SJSA1 (cell line): Measurements from ENCODE around the gene YAP1. TPM values are rescaled to one million over a fixed set of nuclear protein-coding genes. Genes with fewer than 3 reads are reported as not detected.

Experiments used
- DNase-seq, 2 experiments: peaks; one replicate each; pipeline ENCODE4 v3.0.0-alpha.2; 2015 to 2020; ENCODE audit warnings: low spot score in 2 of 2, low read depth in 1 of 2
- H3K27ac ChIP-seq: fragments of 250-450 bp; sonication (Bioruptor Pico); 2 replicates; pipeline ENCODE4 v1.5.1; 2020; ENCODE audit warnings: mild to moderate bottlenecking, moderate library complexity
- H3K27me3 ChIP-seq: fragments of 250-450 bp; sonication (Bioruptor Pico); replicated peaks from 2 replicates; pipeline ENCODE4 v1.5.1; 2020; ENCODE audit warnings: mild to moderate bottlenecking, moderate library complexity
- H3K36me3 ChIP-seq: fragments of 250-450 bp; sonication (Bioruptor Pico); 2 replicates; pipeline ENCODE4 v1.5.1; 2020; ENCODE audit warnings: mild to moderate bottlenecking
- H3K4me1 ChIP-seq: fragments of 250-450 bp; sonication (Bioruptor Pico); replicated peaks from 2 replicates; pipeline ENCODE4 v1.6.1; 2021; ENCODE audit warnings: mild to moderate bottlenecking
- H3K4me3 ChIP-seq: fragments of 250-450 bp; sonication (Bioruptor Pico); 2 replicates; pipeline ENCODE4 v1.5.1; 2020; ENCODE audit warnings: mild to moderate bottlenecking
- H3K9me3 ChIP-seq: fragments of 250-450 bp; sonication (Bioruptor Pico); replicated peaks from 2 replicates; pipeline ENCODE4 v1.5.1; 2020; ENCODE audit warnings: mild to moderate bottlenecking
- total RNA-seq: library from RNA; depleted of rRNA; stranded (reverse); fragments of >200 nt; shearing (Covaris generic); gene quantifications from 2 replicates; pipeline ENCODE4 v1.2.3, GENCODE V29; 2014

The YAP1 gene
- total RNA-seq, 1 experiment from 2014 or later: 38.1 TPM

DNA sequence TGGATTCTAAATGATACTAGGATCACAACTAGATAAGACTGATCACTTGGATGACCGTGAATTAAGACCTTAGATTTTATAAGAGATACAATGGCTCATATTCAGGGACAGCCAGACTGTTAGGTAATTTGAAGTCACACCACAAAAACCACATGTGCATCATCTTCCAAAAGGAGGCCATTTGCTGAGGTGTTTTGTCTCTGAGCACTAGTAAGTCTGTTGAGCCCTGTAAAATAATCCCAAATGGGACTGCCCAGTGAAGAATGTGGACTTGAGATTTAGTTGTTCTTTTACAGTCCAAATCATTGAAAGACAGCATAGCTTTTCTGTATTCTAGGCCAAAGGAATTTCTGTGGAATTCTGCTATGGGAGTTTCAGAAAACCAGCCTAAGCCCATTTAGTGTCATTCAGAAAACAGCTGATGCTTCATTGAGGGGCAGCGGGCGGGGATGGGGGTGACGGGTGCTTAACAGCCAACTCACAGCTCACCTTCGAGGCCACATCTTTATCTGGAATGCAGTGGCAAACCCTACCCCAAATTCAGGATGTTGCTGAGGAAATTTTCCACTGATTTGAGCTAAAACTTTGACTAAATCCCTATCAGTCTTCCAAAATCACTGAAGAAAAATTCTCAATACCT, 127.0 kb downstream of the YAP1 start:
- peaks cover 3% of the 10 kb centered on the region; the same call in 1 of the 2 replicates for H3K36me3 ChIP-seq
- H3K27ac ChIP-seq: no peak overlapping the region
- no peaks in the 10 kb centered on the region for H3K9me3 ChIP-seq
- DNase-seq: no peak
- no peak overlapping the region for H3K4me3 ChIP-seq
- H3K27me3 ChIP-seq: no peaks in the 10 kb centered on the region
- H3K4me1 ChIP-seq: no peaks in the 10 kb centered on the region

DNA sequence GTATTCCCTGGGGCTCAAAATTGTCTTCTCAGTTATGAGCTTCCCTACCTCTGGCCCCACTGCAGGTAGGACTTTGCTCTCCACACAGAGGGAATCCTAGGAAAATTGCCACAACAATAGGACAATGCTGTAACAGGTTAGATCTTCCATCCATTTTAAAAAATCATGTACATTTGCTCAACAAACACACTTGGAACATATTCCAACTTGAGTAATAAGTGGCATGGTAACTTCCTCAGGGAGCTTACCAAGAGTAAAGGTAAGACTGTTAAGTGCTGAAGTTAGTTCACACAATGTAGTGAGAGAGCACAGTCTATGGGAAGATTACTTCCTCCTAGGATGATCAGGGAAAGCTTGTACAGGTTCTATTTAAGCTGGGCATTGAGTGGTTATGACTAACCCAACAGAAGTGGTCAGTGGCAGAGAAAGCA, 128.2 kb downstream of the YAP1 start:
- Histone ChIP-seq H3K4me1 (no peaks in the 10 kb centered on the region), H3K9me3 (no peaks in the 10 kb centered on the region), H3K27ac (no peak overlapping the region), H3K4me3 (no peak overlapping the region), H3K27me3 (no peaks in the 10 kb centered on the region), H3K36me3 (peaks cover 3% of the 10 kb centered on the region; the same call in 1 of the 2 replicates)
- DNase-seq: no peak

DNA sequence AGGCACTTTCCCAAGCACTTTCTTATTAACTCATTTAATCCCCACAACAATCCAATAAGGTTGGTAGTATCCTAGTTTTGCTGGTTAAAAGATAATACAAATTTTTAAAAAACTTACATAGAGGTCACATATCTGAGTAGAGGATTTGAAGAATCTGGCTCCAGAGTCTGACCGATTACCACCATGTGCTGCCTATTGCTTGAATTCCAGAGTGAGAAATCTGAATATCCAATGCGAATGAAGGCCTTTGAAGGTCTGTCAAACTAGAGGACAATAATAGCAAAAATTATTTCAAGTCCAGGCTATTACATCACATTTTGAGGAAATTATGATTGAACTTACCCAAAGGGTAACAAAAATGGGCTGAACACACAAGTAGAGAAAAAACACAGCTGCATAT, 129.2 kb downstream of the YAP1 start:
- Histone ChIP-seq H3K4me3 (no peak overlapping the region), H3K9me3 (no peaks in the 10 kb centered on the region), H3K27ac (no peak overlapping the region), H3K4me1 (no peaks in the 10 kb centered on the region), H3K36me3 (no peaks in the 10 kb centered on the region), H3K27me3 (no peaks in the 10 kb centered on the region)
- DNase-seq: no peak

DNA sequence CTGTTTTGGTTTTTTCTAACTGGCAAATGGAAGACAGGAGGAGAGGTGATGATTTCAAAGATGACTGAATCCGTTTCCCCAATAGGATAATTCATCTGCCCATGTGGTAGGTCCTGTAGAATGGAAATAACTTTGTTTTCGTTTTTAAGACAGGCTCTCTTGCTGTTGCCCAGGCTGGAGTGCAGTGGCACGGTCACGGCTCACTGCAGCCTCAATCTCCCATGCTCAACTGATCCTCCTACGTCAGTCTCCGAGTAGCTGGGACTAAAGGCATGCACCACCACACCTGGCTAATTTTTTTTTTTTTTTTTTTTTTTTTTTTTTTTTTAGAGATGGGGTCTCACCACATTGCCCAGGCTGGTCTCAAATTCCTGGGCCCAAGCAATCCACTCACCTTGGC, 129.7 kb downstream of the YAP1 start:
- Histone ChIP-seq H3K27ac (no peak overlapping the region), H3K36me3 (no peaks in the 10 kb centered on the region), H3K4me1 (no peaks in the 10 kb centered on the region)

DNA sequence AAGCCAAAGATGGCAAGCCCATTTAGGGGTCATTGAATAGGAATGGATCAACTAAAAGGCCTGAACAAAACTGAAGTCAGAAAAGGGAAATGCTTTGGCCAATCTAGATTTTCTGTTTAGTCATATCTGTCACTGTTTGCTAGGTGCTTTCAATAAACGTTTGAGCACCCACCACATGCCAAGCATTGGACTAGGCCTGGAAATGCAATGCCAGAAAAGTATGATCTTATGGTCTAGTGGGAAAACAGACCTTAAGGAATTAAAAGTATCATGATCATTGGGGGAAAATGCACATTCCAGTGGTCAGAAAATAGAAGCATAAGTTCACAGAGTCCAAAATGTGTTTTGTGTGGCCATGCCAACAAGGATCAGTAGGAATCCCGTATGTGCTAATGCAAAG, 130.3 kb downstream of the YAP1 start:
- H3K27ac ChIP-seq: no peak overlapping the region
- no peaks in the 10 kb centered on the region for H3K4me1 ChIP-seq
- no peak overlapping the region for H3K4me3 ChIP-seq
- H3K27me3 ChIP-seq: no peaks in the 10 kb centered on the region
- no peaks in the 10 kb centered on the region for H3K36me3 ChIP-seq
- DNase-seq: no peak
- no peaks in the 10 kb centered on the region for H3K9me3 ChIP-seq

More for the DNA sequence above, 129.7 kb downstream of the YAP1 start:
- Histone ChIP-seq H3K9me3 (no peaks in the 10 kb centered on the region), H3K27me3 (no peaks in the 10 kb centered on the region), H3K4me3 (no peak overlapping the region)
- DNase-seq: no peak

DNA sequence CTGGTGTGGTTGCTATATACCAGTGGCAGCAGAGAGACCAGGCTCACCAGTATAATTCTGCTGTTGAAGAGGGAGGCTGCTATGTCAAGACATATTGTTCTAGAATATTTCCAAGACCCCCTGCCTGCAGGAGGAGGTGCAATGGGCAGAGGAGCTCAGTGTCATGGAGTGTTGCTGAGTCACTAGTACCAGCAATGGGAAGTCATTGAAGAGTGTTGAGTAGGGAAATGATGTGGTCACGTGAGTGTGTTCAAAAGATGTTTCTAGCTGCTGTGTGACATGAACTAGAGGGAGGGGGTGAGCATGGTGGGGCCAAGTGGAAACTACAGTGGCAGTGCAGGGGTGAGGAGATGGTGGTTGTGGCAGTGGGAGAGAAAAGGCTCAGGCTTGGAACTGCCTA, 130.8 kb downstream of the YAP1 start:
- no peak overlapping the region for H3K4me3 ChIP-seq
- no peak overlapping the region for H3K27ac ChIP-seq
- H3K9me3 ChIP-seq: no peaks in the 10 kb centered on the region
- no peaks in the 10 kb centered on the region for H3K4me1 ChIP-seq
- no peaks in the 10 kb centered on the region for H3K27me3 ChIP-seq
- no peaks in the 10 kb centered on the region for H3K36me3 ChIP-seq
- no peak for DNase-seq

DNA sequence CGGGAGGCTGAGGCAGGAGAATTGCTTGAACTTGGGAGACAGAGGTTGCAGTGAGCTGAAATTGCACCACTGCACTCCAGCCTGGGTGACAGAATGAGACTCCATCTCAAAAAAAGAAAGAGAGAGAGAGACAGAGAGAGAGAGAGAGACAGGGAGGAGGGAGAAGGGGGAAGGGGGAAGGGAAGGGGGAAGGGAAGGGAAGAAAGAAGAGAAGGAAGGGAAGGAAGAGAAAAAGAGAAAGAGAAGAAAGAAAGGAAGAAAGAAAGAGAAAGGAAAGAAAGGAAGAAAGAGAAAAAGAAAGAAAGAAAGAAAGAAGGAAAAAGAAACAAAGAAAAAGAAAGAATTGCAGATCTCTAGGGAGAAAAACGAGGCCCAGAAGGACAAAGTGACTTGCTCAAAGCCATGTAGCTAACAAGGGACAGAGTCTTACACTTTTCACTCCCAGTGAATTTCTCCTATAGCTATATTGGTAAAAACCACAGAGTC, 133.2 kb downstream of the YAP1 start:
- Histone ChIP-seq H3K4me1 (no peaks in the 10 kb centered on the region), H3K27ac (no peak overlapping the region), H3K36me3 (no peaks in the 10 kb centered on the region), H3K9me3 (no peaks in the 10 kb centered on the region), H3K27me3 (no peaks in the 10 kb centered on the region), H3K4me3 (no peak overlapping the region)
- DNase-seq: no peak

DNA sequence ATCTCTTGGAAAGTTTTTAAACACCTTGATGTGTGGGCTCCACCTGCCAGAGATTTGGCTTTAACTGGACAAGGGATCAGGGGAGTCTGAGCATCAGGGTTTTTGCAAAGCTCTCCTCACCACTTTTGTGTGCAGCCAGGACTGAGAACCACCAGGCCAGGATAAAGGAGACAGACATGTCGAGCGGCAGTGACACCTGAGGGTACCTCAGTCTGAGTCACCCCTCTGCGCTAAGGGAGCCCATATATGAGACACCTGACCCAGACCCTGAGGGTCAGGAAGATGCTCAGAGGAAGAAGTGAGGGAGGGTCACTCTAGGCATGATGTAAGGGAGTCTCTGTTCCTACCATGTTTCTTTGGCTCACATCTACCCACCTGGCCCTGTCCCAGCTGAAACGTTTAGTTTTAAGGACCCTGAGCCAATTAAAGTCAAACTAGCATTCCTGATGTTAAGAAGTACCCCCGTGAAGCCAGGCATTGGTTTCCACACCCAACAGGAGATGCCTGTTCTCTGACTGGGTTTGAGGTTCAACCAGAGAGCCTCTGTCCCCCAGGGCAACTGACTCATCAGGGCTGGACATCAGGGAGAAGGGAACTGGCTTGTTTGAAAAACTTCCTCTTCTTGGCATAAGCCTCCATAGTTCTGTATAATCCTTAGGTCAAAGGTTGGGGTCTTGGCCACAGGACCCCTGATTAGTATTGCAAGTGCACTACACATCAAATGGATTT, 134.6 kb downstream of the YAP1 start:
- Histone ChIP-seq H3K4me3 (no peak overlapping the region), H3K27ac (no peak overlapping the region), H3K9me3 (no peaks in the 10 kb centered on the region), H3K4me1 (no peaks in the 10 kb centered on the region), H3K27me3 (no peaks in the 10 kb centered on the region), H3K36me3 (no peaks in the 10 kb centered on the region)
- DNase-seq: peak in 1 of 2 experiments; percentile 42

DNA sequence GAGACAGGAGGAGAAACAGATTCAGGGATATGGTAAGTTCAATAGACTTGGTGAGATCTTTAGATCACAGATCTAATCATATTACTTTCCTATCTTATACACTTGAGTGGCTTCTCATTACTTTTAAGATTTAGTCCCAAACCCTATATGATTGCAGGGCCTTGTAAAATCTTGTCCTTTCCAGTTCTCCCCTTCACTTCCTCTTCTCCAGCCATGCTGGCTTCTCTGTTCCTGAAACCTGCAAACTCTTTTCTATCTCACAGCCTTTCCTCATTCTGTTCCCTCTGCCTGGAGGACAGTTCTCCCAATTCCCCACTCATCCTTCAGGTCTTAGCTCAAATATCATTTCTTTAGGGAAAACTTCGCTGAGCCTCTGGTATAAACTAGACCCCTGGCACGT, 141.2 kb downstream of the YAP1 start:
- Histone ChIP-seq H3K27ac (no peak overlapping the region), H3K27me3 (no peaks in the 10 kb centered on the region), H3K4me1 (no peaks in the 10 kb centered on the region), H3K4me3 (no peak overlapping the region), H3K9me3 (no peaks in the 10 kb centered on the region), H3K36me3 (no peaks in the 10 kb centered on the region)
- DNase-seq: no peak

DNA sequence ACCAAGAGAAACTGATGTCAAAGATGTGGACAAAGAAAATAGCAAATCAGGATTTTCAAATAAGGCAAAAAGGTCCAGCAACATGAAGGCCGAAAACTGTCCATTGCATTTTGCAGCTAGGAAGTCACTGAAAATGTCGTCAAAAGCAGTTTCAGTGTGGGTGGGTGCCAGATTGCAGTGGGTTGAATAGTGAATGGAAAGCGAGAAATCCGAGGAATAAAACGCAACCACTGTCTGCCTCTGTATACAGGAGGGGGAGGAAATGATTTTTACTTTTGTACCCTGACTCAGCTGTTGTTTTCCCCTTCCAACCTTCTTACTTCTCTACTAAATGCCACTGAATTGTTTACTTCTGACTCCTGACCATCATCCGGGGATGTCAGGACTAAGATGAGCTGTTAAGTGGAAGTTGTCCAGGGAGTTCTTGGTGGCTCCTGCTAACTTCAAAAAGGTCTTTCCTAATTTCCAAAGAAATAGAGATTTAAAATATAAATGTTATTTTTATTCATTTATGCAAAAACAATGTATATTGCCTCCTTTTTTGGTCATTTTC, 142.2 kb downstream of the YAP1 start:
- DNase-seq: no peak
- H3K4me1 ChIP-seq: no peaks in the 10 kb centered on the region
- no peaks in the 10 kb centered on the region for H3K9me3 ChIP-seq
- H3K4me3 ChIP-seq: no peak overlapping the region
- no peaks in the 10 kb centered on the region for H3K27me3 ChIP-seq
- H3K27ac ChIP-seq: no peak overlapping the region
- no peaks in the 10 kb centered on the region for H3K36me3 ChIP-seq

DNA sequence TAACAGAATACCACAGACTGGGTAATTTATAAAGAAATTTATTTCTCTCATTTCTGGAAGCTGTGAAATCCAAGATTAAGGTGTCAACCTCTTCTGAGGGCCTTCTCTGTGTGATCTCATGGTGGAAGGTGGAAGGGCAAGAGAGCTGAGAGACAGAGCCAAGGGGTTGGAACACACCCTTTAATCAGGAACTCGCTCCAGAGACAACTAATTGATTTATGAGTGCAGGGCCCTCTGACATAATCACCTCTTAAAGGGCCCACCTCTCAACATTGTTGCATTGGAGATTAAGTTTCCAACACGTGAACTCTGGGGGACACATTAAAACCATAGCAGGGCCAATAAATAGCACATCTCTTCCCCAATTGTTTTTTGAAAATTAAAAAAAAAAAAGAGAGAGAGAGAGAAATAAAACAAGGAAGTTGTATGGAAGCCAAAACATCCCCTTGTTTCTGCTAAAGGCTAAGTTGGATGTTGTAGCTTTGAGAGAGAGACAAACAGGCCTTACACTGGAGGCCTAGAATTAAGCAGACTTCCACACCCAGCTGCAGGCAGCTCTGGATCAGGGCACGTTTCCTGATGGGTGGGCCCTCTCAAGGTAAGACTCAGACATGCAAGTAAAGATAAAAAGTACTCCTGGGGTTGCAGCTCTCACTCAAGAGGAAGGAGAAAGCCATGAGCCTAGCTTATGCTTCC, 142.9 kb downstream of the YAP1 start:
- no peaks in the 10 kb centered on the region for H3K9me3 ChIP-seq
- DNase-seq: no peak
- no peaks in the 10 kb centered on the region for H3K4me1 ChIP-seq
- H3K27me3 ChIP-seq: no peaks in the 10 kb centered on the region
- H3K4me3 ChIP-seq: no peak overlapping the region
- H3K27ac ChIP-seq: no peak overlapping the region
- H3K36me3 ChIP-seq: no peaks in the 10 kb centered on the region

DNA sequence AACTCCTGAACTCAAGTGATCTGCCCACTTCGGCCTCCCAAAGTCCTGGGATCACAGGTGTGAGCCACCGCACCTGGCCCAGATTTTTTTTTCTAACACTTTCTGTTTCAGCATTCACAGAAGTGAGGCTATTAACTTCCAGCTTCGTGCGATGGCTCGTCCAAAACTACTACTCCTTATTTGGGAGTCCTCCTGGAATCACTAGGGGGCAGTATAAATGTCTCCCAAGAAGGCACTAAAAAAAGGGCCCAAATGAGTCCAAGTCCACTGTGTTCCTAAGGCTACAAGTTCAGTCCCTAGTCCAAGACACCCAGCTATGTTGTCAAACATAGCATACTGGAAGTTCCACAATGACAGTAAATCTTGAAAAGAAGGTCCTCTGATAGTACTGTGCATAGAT, 143.8 kb downstream of the YAP1 start:
- Histone ChIP-seq H3K9me3 (no peaks in the 10 kb centered on the region), H3K27ac (no peak overlapping the region), H3K4me3 (no peak overlapping the region), H3K4me1 (no peaks in the 10 kb centered on the region), H3K27me3 (no peaks in the 10 kb centered on the region), H3K36me3 (no peaks in the 10 kb centered on the region)
- no peak for DNase-seq

DNA sequence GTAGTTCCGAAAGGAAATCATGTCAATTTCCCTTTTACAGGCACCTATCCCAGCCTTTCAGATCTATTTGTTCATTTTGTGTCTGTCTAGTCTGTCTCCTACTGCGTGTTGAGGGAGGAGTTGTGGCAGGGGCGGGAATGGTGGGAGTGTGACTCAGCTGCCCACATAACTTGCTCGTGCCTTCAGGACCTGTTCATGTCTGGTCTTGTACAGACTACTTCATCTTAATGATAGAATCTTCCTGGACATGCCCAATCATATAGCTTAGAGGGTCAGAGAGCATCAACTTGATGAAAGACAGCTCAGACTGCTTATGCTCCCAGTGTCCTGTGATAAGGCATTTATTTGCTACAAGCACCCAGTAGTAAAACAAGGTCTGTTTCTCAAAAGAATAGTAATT, 146.0 kb downstream of the YAP1 start:
- Histone ChIP-seq H3K27ac (no peak overlapping the region), H3K36me3 (no peaks in the 10 kb centered on the region), H3K27me3 (no peaks in the 10 kb centered on the region), H3K9me3 (no peaks in the 10 kb centered on the region), H3K4me1 (no peaks in the 10 kb centered on the region), H3K4me3 (no peak overlapping the region)
- DNase-seq: no peak

DNA sequence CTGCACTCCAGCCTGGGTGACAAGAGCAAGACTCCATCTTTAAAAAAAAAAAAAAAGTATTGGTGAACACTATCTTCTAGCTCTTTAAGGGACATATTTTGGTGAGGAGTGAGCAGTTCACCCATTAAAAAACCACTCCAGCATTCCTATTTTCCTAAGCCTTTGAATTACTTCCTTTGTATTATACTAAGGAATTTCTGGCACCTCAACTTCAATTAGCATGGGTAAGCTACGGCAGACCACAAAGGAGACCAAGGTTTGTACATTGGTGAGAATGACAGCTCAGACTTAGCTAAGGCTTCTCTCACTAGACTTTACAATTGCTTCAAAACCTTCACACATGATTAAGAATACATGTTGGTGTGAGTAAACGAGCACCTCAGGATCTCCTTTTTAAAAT, 150.0 kb downstream of the YAP1 start:
- no peaks in the 10 kb centered on the region for H3K4me1 ChIP-seq
- no peaks in the 10 kb centered on the region for H3K36me3 ChIP-seq
- DNase-seq: no peak
- H3K27me3 ChIP-seq: no peaks in the 10 kb centered on the region
- no peaks in the 10 kb centered on the region for H3K9me3 ChIP-seq
- H3K27ac ChIP-seq: no peak overlapping the region
- no peak overlapping the region for H3K4me3 ChIP-seq
